SKM-1 treated with dmso at 0.1 percent for 144 hours (cell line): ENCODE data around the gene ROCK2.
"Not testable (repeated sequence)": the region's sequence is repeated elsewhere in the genome, so short reads cannot be mapped to it uniquely, and the experiment has no call there.

ENCODE experiments used
- DNase-seq: peaks from one replicate; lab custom pipeline; 2025; ENCODE audit not compliant: unreplicated experiment; lab: John Stamatoyannopoulos, UW

Gene ROCK2

DNA sequence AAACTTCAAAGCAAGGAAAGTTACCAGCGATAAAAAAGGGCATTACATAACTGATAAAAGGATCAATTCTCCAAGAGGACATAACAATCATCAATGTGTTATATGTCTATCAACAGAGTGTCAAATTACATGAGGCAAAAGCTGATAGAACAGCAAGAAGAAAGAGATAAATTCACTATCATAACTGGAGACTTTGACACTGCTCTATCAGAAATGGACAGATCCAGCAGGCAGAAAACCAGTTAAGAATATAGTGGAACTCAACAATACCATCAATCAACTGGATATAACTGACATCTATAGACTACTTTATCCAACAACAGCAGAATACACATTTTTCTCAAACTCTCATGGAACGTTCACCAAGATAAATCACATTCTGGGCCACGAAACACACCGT is 65.0 kb downstream of the ROCK2 start:
- DNase-seq: no peak

DNA sequence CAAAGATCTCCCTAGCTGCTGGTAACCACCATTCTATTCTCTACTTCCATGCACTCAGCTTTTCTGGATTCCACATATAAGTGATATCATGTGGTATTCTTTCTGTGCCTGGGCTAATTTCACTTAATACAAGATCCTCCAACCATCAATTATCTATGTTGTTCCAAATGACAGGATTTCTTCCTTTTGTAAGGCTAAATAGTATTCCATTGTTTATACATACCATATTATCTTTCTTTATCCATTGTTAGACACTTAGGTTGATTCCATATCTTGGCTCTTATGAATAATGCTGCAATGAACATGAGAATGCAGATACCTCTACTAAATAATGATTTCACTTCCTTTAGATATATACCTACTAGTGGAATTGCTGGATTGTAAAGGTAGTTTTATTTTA is 66.2 kb downstream of the ROCK2 start:
- no peak for DNase-seq

DNA sequence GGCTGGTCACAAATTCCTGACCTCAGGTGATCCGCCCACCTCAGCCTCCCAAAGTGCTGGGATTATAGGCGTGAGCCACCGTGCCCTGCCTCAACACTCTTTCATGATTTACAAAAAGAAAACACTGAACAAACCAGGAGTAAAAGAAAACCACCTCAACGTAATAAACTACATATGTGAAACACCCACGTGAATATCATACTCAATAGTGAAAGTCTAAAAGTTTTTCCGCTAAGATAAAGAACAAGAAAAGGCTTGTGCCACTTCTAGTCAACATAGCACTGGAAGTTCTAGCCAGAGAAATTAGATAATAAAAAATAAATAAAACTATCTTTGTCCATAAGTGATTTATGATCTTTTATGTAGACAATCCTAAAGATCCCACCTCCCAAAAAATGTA is 68.5 kb downstream of the ROCK2 start:
- no peak for DNase-seq

DNA sequence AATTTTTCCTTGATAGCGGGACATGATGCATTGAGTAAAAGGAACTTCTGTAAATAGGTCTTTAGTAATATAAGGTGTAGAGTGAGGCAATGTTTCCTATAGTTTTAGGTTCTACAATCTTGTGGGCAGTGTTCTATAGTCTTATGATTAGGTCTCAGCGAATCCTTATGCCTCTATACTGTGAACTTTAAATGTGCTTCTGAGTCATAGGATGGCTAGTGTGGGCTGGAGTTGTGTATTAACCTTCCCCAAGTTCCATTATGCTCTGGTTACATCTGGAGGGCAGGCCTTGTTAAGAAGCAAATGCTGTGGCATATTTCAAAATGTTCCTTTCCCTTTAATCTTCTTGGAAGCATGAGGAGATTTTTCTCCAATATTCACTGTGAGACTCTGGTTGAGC is 73.5 kb downstream of the ROCK2 start:
- DNase-seq: no peak

DNA sequence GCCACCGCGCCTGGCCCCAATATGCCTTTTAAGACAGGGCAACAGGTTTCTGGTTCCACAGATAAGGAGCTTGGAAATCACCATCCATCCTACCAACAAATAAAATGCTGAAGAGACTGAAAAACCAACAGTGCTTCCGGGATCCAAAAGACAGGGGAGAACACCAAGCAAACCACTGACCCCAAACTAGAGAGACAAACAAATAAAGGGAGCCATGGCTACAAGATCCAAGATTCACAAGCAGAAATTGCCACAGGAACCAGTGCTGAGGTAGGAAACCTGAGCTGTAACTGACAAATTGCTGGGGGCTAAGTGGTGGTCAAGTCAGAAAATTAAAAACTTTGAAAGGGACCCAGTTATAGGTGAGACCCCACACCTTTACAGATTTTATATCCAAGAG is 76.5 kb downstream of the ROCK2 start:
- DNase-seq: no peak

DNA sequence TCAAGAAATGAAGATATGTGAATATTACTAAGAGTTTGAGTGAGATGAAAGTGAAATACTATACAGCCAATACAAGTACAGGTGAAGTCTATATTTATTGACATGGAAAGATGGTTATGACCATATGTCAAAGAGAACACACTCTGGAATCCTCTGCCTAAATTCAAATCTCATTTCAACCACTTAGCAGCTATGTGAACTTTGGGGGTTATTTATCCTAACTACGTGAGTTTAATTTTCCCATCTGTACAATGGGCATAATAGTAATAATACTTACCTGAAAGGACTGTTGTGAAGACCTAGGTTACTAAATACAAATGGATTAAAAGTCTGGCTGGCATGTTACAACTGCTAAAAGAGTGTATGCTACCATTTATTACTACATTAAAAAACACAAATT is 79.6 kb downstream of the ROCK2 start:
- DNase-seq: no peak

DNA sequence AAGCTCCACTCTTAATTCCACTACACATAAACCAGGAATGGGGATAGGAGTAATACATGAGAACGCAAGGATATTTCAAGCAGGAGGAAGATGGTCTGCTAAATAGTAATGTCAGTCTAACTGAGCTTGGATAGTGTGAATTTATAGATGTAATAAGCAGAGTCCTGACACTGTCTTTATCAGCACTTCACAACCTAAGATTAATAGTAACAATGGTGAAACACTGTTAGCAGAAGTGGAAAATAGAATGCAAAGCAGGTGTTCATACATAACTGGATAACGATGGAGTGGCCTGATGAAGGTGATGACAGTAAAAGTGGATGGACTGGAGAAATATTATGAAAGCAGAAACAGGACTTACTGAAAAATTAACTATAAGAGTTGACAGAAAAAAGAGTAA is 80.4 kb downstream of the ROCK2 start:
- DNase-seq: no peak

DNA sequence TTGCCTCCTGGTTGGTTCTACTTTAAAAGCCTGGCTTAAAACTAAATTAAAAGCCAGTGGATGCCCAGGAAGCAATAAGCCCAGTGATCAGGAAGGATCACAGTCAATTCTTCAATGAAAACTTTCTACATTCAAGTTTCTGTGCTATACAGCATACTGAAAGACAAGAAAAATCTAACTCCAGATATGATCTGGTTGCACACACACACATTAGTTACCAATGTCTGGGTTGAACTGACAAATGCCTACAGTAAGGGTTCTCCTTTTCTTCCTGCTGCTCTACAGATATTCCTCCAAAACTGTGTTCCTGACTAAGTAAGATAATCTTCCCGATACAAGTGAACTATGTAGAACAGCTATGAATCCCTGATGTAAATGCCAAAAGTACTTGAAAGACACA is 81.3 kb downstream of the ROCK2 start:
- DNase-seq: no peak

DNA sequence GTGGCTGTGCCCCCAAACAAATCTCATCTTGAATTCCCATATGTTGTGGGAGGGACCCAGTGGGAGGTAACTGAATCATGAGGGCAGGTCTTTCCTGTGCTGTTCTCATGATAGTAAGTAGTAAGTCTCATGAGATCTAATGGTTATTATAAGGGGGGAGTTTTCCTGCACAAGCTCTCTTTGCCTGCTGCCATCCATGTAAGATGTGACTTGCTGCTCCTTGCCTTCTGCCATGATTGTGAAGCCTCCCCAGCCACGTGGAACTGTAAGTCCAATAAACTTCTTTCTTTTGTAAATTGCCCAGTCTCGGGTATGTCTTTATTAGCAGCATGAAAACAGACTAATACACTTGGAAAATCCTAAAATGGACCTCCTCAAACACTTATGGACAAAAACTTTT is 82.0 kb downstream of the ROCK2 start:
- DNase-seq: not testable (repeated sequence)

DNA sequence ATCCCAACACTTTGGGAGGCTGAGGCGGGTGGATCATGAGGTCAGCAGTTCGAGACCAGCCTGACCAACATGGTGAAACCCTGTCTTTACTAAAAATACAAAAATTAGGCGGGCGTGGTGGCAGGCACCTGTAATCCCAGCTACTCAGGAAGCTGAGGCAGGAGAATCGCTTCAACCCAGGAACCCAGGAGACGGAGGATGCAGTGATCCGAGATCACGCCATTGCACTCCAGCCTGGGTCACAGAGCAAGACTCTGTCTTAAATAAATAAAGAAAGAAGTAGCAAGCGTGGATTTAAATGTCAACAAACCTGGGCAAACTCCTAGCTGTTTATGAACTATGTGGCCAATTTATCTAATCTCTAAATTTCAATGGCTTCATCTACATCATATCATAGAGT is 82.9 kb downstream of the ROCK2 start:
- DNase-seq: not testable (repeated sequence)

DNA sequence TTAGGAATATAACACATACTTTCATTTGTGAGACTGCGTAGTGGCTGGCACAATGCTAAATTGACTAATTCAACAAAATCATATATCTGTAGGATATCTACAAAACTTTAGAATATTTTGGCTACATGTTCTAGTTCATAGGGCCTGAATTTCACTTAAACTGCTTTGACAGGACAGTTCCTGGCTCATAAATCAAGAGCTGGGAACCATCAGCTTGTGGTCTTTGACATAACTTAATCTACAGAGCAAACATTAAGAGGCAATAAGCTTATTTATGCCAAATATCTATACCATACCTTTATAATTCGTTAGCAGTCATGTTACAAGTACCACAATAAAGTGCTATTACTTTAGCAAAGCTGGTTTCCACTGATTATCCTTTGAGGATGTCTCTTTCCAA is 83.5 kb downstream of the ROCK2 start:
- no peak for DNase-seq

DNA sequence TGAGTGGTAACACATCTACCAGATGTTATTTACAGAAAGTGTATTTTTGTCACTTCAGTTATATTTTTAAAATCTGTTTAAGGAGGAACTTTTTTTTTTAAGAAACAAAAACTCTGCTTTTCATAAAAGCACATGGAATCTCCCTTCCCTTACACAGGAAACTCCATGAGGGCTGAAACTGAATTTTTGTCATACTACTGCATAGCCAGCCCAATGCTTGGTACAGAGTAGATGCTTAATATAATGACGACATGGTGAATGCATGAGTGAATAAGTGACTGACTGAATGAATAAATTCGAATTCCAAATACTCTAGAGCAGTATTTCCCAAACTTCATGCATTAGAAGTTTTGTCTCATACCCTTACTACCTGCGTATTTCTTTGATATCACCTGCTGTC is 86.5 kb downstream of the ROCK2 start:
- no peak for DNase-seq

DNA sequence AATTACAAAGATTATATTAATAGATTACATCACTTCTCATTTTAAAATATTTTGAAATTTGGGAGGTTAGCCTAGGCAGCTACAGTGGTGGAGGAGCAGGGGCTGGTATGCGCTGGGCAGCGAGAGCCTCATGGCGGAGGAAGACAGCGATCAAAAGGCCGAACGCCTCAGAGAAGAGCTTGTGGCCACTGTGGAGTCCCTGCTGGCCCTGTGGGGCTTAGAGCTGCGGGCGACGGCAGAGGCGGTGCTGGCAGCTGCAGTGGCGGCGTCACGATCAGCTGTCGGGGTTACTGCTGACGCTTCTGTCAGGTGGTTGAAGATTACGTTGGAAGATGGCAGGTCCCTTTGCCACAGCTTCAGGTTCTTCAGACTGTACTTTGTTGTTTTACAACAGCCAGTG is 87.4 kb downstream of the ROCK2 start:
- DNase-seq: no peak

DNA sequence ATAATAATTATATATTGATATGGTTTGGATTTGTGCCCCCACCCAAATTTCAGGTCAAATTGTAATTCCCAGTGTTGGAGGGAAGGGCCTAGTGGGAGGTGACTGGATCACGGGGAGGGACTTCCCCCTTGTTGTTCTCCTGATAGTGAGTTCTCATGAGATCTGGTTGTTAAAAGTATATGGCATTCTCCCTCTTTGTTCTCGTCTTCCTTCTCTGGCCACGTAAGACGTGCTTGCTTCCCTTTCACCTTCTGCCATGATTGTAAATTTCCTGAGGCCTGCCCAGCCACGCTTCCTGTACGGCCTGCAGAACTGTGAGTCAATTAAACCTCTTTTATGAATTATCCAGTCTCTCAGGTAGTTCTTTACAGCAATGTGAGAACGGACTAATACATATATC is 88.3 kb downstream of the ROCK2 start:
- no peak for DNase-seq

DNA sequence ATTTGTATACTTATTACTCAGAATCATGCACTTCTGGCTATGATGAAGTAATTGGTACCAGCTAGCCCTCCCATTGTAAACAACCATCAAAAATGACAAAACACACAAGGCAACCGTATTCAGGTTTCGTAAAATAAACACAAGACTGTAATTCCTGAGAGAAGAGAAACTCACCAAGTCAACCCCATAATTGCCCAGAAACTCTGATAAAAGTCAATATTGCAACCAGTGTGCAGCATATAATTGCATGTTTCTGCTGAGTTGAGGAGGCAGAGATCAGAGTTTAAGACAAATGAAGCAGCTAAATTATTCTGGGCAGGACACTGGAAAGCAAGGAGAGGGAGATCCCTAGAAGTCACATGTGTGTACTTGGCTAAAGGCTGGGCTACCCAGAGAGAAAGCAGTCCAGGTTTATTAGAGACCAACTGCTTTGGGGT is 90.3 kb downstream of the ROCK2 start:
- no peak for DNase-seq

DNA sequence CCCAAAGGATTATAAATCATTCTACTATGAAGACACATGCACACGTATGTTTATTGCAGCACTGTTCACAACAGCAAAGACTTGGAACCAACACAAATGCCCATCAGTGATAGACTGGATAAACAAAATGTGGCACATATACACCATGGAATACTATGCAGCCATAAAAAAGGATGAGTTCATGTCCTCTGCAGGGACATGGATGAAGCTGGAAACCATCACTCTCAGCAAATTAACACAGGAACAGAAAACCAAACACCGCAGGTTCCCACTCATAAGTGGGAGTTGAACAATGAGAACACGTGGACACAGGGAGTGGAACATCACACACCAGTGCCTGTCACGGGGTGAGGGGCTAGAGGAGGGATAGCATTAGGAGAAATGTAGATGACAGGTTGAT is 92.0 kb downstream of the ROCK2 start:
- DNase-seq: not testable (repeated sequence)

DNA sequence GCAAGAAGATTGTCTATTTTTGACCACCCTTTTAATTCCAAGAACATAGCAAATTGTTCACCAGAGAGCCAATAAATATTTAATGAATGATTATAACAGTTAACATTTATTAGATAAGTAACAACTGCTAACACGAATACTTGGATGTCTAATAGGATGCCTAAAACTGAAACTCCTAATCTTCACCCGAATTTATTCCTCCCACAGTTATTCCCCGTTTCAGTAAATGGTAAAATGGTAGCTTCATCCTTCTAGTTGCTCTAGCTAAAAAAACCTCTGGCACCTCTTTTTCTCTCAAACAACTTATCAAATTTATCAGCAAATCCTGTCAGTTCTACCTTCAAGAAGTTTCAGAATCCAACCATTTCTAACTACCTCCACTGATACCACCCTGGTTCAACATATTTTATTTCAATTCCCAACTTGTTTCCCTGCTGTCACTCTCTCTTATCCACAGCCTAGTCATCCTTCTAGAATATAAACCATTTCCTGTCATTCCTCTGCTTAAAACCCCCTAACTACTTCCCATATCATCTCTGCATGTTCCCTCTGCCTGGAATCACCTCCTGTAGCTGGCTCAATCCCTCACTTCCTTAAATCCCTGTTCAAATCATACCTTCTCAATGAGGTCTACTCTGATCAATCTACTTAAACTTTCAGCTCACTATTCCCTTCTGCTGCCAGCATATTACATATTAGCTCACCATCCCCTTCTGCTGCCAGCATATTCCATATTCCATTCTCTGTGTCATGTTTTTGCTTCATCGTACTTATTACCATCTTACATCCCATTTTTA is 93.8 kb downstream of the ROCK2 start:
- no peak for DNase-seq

DNA sequence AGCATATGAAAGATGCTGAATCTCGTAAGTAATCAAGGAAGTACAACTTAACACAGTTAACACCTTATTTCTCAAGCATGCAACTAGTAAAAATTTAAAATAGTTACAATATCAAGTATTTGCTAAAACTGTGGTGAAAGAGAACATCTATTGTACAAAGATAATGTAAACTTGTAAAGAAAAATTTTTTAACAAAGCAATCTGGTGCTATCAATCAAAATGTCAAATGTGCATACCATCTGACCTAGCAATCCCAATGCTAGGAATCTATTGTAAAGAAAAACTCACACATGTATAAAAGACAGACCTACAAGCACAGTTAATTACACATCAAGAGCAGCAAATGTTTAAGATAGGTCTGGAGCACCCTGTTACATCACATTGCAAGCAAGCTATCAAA is 99.1 kb downstream of the ROCK2 start:
- no peak for DNase-seq

DNA sequence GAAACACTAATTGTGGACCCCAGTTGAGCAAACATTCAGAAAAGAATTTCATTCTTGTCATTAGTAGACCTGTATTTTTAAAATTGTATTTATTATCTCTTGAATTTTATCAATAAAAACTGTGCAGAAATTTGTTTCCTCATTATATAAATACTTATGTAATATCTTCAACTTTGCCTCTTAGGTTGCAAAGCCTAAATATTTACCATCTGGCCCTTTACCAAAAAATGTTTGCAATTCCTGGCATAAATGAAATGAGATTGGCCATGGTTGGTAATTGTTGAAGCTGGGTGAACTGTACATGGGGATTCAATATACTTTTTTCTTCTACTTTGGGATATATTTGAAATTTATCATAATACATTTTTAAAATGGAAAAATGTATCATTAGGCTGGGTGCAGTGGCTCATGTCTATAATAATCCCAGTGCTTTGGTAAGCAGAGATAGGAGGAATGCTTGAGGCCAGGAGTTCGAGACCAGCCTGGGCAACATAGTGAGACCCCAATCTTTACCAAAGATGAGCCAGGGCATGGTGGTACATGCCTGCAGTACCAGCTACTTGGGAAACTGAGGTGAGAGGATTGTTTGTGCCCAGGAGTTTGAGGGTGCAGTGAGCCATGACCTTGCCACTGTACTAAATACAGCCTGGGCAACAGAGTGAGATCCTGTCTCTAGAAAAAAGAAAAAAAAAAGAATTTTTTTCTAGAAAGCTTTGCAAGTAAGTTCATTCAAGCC is 100.2 kb downstream of the ROCK2 start:
- DNase-seq: no peak

DNA sequence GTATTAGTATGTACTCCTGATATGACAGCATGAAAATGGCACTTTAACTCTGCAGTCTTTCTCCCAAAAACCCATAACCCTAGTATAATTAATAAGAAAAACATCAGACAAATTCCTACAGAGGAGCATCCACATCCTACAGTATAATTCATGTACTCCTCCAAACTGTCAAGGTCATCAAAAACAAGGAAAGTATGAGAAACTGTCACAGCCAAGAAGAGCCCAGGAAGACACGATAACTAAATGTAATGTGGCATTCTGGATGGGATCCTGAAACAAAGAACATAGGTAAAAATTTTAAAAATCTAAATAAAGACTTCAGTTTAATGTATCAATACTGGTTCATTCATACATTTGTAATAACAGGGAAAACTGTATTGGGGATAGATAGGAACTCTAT is 100.9 kb downstream of the ROCK2 start:
- no peak for DNase-seq

DNA sequence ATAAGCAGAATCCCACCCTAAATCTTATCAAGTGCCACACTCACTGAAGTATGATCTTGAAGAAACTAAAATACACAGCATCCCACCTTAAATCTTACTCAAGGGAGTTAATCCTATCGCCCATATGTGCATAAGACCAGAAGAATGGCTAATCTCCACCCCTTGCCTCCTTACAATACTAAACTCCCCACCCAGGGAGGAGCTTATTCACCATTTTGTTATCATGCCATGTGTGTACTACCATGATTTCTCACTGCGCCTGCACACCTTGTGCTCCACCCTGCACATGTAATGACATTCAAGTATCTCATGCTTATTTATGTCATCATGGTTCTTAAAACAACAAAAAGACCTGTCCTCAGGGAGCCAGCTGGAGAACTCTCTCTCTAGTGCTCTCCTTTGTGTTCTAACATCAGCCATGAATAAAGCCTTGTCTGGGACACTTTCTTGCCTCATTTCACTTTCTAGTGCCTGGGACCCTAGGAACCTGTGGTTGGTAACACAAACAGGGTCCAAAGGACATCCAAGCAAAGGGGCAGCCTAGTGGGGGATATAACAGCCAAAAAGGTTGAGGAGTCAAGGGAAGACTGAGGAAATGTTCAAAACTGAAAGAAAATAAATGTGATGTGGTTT is 101.8 kb downstream of the ROCK2 start:
- DNase-seq: no peak
